Endothelial cell of umbilical vein (primary cell): ENCODE measurements around the gene MAST1. TPM values are rescaled to one million over a fixed set of nuclear protein-coding genes. Genes with fewer than 3 reads are reported as not detected.

ENCODE experiments used
- BruUV-seq: library from RNA; stranded (reverse); fragments of 400-500 nt; replicated peaks from 2 replicates; lab custom pipeline; 2021; lab: Mats Ljungman, UMichigan
- CTCF ChIA-PET: fragments of 300-600, 350-600 bp; sonication (Branson Sonifier 250); formaldehyde crosslinking; loops from one replicate; lab custom pipeline; 2021; ENCODE audit warnings: antibody characterized with exemption, inconsistent platforms; lab: Charles Lee
- POLR2A ChIA-PET: fragments of 300-600, 350-600 bp; sonication (Branson Sonifier 250); formaldehyde crosslinking; loops from one replicate; lab custom pipeline; 2021; ENCODE audit warnings: antibody characterized with exemption, inconsistent platforms; lab: Charles Lee
- DNase-seq: peaks from one replicate; pipeline ENCODE4 v3.0.0-alpha.2; 2011; ENCODE audit warnings: low read depth, low spot score
- FAIRE-seq: peaks from 2 replicates; lab custom pipeline; 2011; peaks lifted over from hg19 to GRCh38; lab: Jason Lieb, UNC
- H2AFZ ChIP-seq: 2 replicates; pipeline ENCODE4 v1.6.0; 2012; ENCODE audit warnings: low read depth, low read length, control low read depth, inconsistent platforms
- H3K27ac ChIP-seq: 2 replicates; pipeline ENCODE4 v1.5.1; 2011; ENCODE audit warnings: low read depth, mild to moderate bottlenecking, control low read depth, low read length, moderate library complexity; ENCODE audit not compliant: insufficient read depth
- H3K27me3 ChIP-seq, 2 experiments: 2 replicates each; pipeline versions ENCODE4 v1.6.0 to v1.6.1; 2011; ENCODE audit warnings: low read length in 2 of 2, mixed read lengths in 1 of 2; ENCODE audit not compliant: control insufficient read depth in 2 of 2, insufficient read depth in 2 of 2
- H3K36me3 ChIP-seq, 2 experiments: 2 replicates in 1 of 2; 3 replicates in 1 of 2; pipeline ENCODE4 v1.5.1; 2011; ENCODE audit warnings: low read length in 2 of 2, mild to moderate bottlenecking in 1 of 2, moderate library complexity in 1 of 2; ENCODE audit not compliant: control insufficient read depth in 2 of 2, insufficient read depth in 2 of 2; ENCODE audit errors: extremely low read depth in 1 of 2
- H3K4me1 ChIP-seq: 3 replicates; pipeline ENCODE4 v1.5.1; 2011; ENCODE audit warnings: mild to moderate bottlenecking, low read length; ENCODE audit not compliant: control insufficient read depth, insufficient read depth; ENCODE audit errors: extremely low read depth
- H3K4me2 ChIP-seq: 2 replicates; pipeline ENCODE4 v1.6.1; 2011; ENCODE audit warnings: low read length, control low read depth, mixed read lengths; ENCODE audit not compliant: insufficient read depth
- H3K4me3 ChIP-seq, 3 experiments: fragments of 200-600 bp in 1 of 3; sonication (generic), shearing (Covaris generic) in 1 of 3; replicated peaks in 1 of 3; 2 replicates each; pipeline ENCODE4 v1.5.1; 2011 to 2016; ENCODE audit warnings: control low read depth in 3 of 3, low read length in 3 of 3, mild to moderate bottlenecking in 2 of 3, inconsistent platforms in 1 of 3, low read depth in 1 of 3, moderate library complexity in 1 of 3; ENCODE audit not compliant: insufficient read depth in 1 of 3
- H3K79me2 ChIP-seq: 2 replicates; pipeline ENCODE4 v1.6.0; 2012; ENCODE audit warnings: low read length, inconsistent platforms; ENCODE audit not compliant: control insufficient read depth, insufficient read depth
- H3K9ac ChIP-seq: replicated peaks from 2 replicates; pipeline ENCODE3; 2011; ENCODE audit warnings: low read length, control low read depth; ENCODE audit not compliant: insufficient read depth; ENCODE audit errors: extremely low read depth
- H3K9me1 ChIP-seq: replicated peaks from 3 replicates; pipeline ENCODE4 v1.6.0; 2011; ENCODE audit warnings: mild to moderate bottlenecking, low read length; ENCODE audit not compliant: control insufficient read depth, insufficient read depth; ENCODE audit errors: extremely low read depth
- H3K9me3 ChIP-seq: replicated peaks from 2 replicates; pipeline ENCODE4 v1.5.1; 2012; ENCODE audit warnings: low read length, inconsistent platforms; ENCODE audit not compliant: control insufficient read depth, insufficient read depth
- H4K20me1 ChIP-seq: replicated peaks from 2 replicates; pipeline ENCODE3; 2011; ENCODE audit warnings: mild to moderate bottlenecking, low read length; ENCODE audit not compliant: control insufficient read depth, insufficient read depth; ENCODE audit errors: extremely low read depth
- EZH2 ChIP-seq: IDR thresholded peaks from 2 replicates; pipeline ENCODE4 v1.6.1; 2012; ENCODE audit warnings: borderline replicate concordance, low read depth, mild to moderate bottlenecking, moderate library complexity, low read length, inconsistent platforms; ENCODE audit not compliant: severe bottlenecking
- FOS ChIP-seq: IDR thresholded peaks from 2 replicates; pipeline ENCODE4 v1.6.1; 2011; ENCODE audit warnings: mild to moderate bottlenecking, low read length, moderate library complexity, borderline replicate concordance; ENCODE audit not compliant: insufficient read depth
- GATA2 ChIP-seq: IDR thresholded peaks from 2 replicates; pipeline ENCODE4 v1.7.0; 2011; ENCODE audit warnings: low read depth, mild to moderate bottlenecking, moderate library complexity, mixed read lengths, low read length; ENCODE audit not compliant: insufficient read length, insufficient read depth
- JUN ChIP-seq: IDR thresholded peaks from 2 replicates; pipeline ENCODE4 v1.6.1; 2011; ENCODE audit warnings: borderline replicate concordance, low read depth; ENCODE audit not compliant: insufficient read length, insufficient read depth
- MAX ChIP-seq: IDR thresholded peaks from 2 replicates; pipeline ENCODE4 v1.6.1; 2011; ENCODE audit not compliant: insufficient read depth, insufficient read length
- MYC ChIP-seq: IDR thresholded peaks from one replicate; pipeline ENCODE4 v1.6.1; 2011; ENCODE audit warnings: mild to moderate bottlenecking, low read depth, low read length
- POLR2A ChIP-seq: IDR thresholded peaks from 2 replicates; pipeline ENCODE4 v1.6.1; 2012; ENCODE audit warnings: low read depth, mild to moderate bottlenecking, control low read depth, low read length
- POLR2AphosphoS5 ChIP-seq: IDR thresholded peaks from 2 replicates; pipeline ENCODE4 v1.6.1; 2012; ENCODE audit warnings: low read depth, mild to moderate bottlenecking, control low read depth, low read length, moderate library complexity; ENCODE audit not compliant: insufficient read depth
- dilution Hi-C: fragments of 300-500 bp; cut with MboI; formaldehyde crosslinking; loops from one replicate; pipeline ENCODE4 v1.15.0; 2019; ENCODE audit warnings: low sequenced_read_pairs; ENCODE audit not compliant: extremely low pct_ligation_motif_present
- intact Hi-C: fragments of 100-400 bp; cut with micrococcal nuclease; formaldehyde crosslinking; loops from one replicate; pipeline ENCODE4 v1.10.0; 2022
- polyA plus RNA-seq, 4 experiments: library from polyadenylated mRNA; depleted of rRNA in 3 of 4; stranded (reverse) in 3 of 4; unstranded in 1 of 4; fragments of >200 nt; gene quantifications; 2 replicates each; pipeline versions ENCODE4 v1.2.1 to v1.2.3, GENCODE V29; 2011 to 2012; ENCODE audit warnings: missing spikeins in 1 of 4
- total RNA-seq: library from RNA; stranded (reverse); gene quantifications from 2 replicates; pipeline ENCODE4 v1.2.3, GENCODE V29; 2021
- TF ChIP-seq, protein P1 (sequence below), 2 donors: IDR thresholded peaks; 1 replicate in 1 of 2; 2 replicates in 1 of 2; pipeline ENCODE4 v1.5.1; 2011; ENCODE audit warnings: low read length in 2 of 2, mild to moderate bottlenecking in 2 of 2, moderate library complexity in 2 of 2, control low read depth in 1 of 2, inconsistent platforms in 1 of 2, low read depth in 1 of 2; ENCODE audit not compliant: insufficient read depth in 1 of 2; ENCODE audit errors: extremely low read depth in 1 of 2

MAST1 gene
- total and polyA plus RNA-seq, 2 donors (not counting 3 experiments of a cell fraction or from before 2014, with no cell fraction given) = 0.13 to 0.46 TPM

DNA sequence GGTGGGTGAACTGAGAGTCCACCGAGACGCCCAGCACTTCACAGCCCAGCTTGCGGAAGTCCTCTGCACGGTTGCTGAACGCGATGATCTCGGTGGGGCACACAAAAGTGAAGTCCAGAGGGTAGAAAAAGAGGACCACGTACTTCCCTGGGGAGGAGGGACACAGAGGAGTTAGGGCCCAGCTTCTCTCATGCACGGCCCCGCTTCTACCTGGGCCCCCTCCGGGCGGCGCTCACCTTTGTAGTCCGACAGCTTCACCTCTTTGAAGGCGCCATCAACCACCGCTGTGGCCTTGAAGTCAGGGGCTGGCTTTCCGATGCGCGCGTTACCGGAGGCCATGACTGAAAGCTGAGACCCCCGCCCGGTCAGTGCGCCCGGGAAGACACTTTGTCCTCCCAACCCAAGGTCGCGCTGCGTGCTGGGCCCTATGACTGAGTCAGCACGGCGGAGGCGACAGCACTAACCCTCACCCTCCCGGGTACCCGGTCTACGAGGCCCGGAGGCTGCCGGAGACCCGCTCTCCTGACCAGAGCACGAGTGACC is 37.3 kb upstream of the MAST1 start:
- dilution Hi-C loops = no loop called here
- FAIRE-seq (no peak), DNase-seq (no peak)
- no peaks in the 10 kb centered on the region for H3K9me1 ChIP-seq
- POLR2A ChIA-PET = interaction anchor here (0.6 to 1.4 kb wide), 2 partner anchors 9 to 62 kb away, joined by 4 to 5 read pairs; partner anchors contain the start of gene JUNB
- no peak overlapping the region for H3K27ac ChIP-seq
- H3K79me2 ChIP-seq = peaks cover 14% of the 10 kb centered on the region
- H3K4me1 ChIP-seq = peaks cover 13% of the 10 kb centered on the region
- CTCF ChIA-PET = interaction anchor here (4.1 to 13.8 kb wide), 3 partner anchors 24 to 46 kb away, joined by 30 to 524 read pairs (median 387); partner anchors contain the start of gene HOOK2
- peak overlapping the region; percentile 63 for H2AFZ ChIP-seq
- no peaks in the 10 kb centered on the region for H3K27me3 ChIP-seq
- H3K9me3 ChIP-seq = no peaks in the 10 kb centered on the region
- no peaks in the 10 kb centered on the region for H4K20me1 ChIP-seq
- BruUV-seq = TSS peak; percentile 48
- intact Hi-C loops = loop anchor here (2.0 kb wide), 1 partner anchor 46 kb away; no protein-coding TSS in a partner anchor
- peak overlapping the region; percentile 40 to 72 (median 64) for H3K4me3 ChIP-seq
- peak overlapping the region; percentile 57 for H3K9ac ChIP-seq
- TF ChIP-seq EZH2 = no peak
- no peak for TF ChIP-seq FOS
- no peak for TF ChIP-seq GATA2
- no peak for TF ChIP-seq MYC
- TF ChIP-seq MAX = no peak
- no peak for TF ChIP-seq POLR2A
- TF ChIP-seq, protein P1, sequence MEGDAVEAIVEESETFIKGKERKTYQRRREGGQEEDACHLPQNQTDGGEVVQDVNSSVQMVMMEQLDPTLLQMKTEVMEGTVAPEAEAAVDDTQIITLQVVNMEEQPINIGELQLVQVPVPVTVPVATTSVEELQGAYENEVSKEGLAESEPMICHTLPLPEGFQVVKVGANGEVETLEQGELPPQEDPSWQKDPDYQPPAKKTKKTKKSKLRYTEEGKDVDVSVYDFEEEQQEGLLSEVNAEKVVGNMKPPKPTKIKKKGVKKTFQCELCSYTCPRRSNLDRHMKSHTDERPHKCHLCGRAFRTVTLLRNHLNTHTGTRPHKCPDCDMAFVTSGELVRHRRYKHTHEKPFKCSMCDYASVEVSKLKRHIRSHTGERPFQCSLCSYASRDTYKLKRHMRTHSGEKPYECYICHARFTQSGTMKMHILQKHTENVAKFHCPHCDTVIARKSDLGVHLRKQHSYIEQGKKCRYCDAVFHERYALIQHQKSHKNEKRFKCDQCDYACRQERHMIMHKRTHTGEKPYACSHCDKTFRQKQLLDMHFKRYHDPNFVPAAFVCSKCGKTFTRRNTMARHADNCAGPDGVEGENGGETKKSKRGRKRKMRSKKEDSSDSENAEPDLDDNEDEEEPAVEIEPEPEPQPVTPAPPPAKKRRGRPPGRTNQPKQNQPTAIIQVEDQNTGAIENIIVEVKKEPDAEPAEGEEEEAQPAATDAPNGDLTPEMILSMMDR (IDR thresholded peaks at IDR 0.05; ENCODE audit: extremely low read depth in 1 of 2, insufficient read depth in 1 of 2, low read depth in 1 of 2, low read length in 2 of 2) = no peak
- no peak for TF ChIP-seq JUN
- TF ChIP-seq POLR2AphosphoS5 = no peak
- H3K36me3 ChIP-seq = peaks cover 0 to 12% of the 10 kb centered on the region in 2 experiments
- peak overlapping the region; percentile 68 for H3K4me2 ChIP-seq
